Measurements from ENCODE around the gene STPG3.

GRCh38 chr9:137280474-137281344, 29.6 kb downstream of the STPG3 start:
- TF ChIP-seq, protein P1, sequence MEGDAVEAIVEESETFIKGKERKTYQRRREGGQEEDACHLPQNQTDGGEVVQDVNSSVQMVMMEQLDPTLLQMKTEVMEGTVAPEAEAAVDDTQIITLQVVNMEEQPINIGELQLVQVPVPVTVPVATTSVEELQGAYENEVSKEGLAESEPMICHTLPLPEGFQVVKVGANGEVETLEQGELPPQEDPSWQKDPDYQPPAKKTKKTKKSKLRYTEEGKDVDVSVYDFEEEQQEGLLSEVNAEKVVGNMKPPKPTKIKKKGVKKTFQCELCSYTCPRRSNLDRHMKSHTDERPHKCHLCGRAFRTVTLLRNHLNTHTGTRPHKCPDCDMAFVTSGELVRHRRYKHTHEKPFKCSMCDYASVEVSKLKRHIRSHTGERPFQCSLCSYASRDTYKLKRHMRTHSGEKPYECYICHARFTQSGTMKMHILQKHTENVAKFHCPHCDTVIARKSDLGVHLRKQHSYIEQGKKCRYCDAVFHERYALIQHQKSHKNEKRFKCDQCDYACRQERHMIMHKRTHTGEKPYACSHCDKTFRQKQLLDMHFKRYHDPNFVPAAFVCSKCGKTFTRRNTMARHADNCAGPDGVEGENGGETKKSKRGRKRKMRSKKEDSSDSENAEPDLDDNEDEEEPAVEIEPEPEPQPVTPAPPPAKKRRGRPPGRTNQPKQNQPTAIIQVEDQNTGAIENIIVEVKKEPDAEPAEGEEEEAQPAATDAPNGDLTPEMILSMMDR (IDR thresholded peaks at IDR 0.05), result no peak
- TF ChIP-seq NPAS2 (CRISPR knock-in tag; IDR thresholded peaks at IDR 0.05; ENCODE audit: borderline replicate concordance) (no peak), JUN (IDR thresholded peaks at IDR 0.05) (no peak), POLR2AphosphoS2 (conservative IDR thresholded peaks at IDR 0.05; ENCODE audit: low read length) (no peak), ZNF302 (CRISPR knock-in tag; IDR thresholded peaks at IDR 0.05) (no peak), MAZ (IDR thresholded peaks at IDR 0.05; ENCODE audit: borderline replicate concordance, low read depth, low read length) (no peak), CHD2 (IDR thresholded peaks at IDR 0.05; ENCODE audit: low read length, partially characterized antibody) (no peak), CBX8 (IDR thresholded peaks at IDR 0.05) (no peak), CEBPB (IDR thresholded peaks at IDR 0.05) (no peak), RARB (CRISPR knock-in tag; IDR thresholded peaks at IDR 0.05) (no peak), JUNB (IDR thresholded peaks at IDR 0.05) (no peak), POLR2A (IDR thresholded peaks at IDR 0.05; ENCODE audit: low read length) (no peak), KDM1A (IDR thresholded peaks at IDR 0.05; ENCODE audit: low read depth) (no peak)
